NB4 (cell line): Measurements from ENCODE around the gene MACROD2.

Source experiments
- CTCF ChIP-seq: IDR thresholded peaks from one replicate; pipeline ENCODE4 v1.5.1; 2012; ENCODE audit warnings: low read depth, low read length
- POLR2A ChIP-seq: IDR thresholded peaks from 2 replicates; pipeline ENCODE4 v1.6.1; 2011; ENCODE audit warnings: mild to moderate bottlenecking; ENCODE audit not compliant: insufficient read length; ENCODE audit errors: extremely low read depth

GRCh38 chr20:14984305-14984704, 989.0 kb downstream of the MACROD2 start:
- TF ChIP-seq CTCF (no peak), POLR2A (no peak)
